NB4 (cell line): ENCODE measurements around the gene AIG1.

Source experiments
- DNase-seq: peaks from one replicate; pipeline ENCODE4 v3.0.0; 2010; ENCODE audit warnings: low read depth
- H3K4me3 ChIP-seq: one replicate; pipeline ENCODE4 v1.5.1; 2011; ENCODE audit warnings: mild to moderate bottlenecking, low read depth, low read length, moderate library complexity
- MAX ChIP-seq: IDR thresholded peaks from 2 replicates; pipeline ENCODE4 v1.6.1; 2011; ENCODE audit warnings: low read depth, low read length
- MYC ChIP-seq: IDR thresholded peaks from 2 replicates; pipeline ENCODE4 v1.6.1; 2011; ENCODE audit warnings: low read depth, low read length
- POLR2A ChIP-seq: IDR thresholded peaks from 2 replicates; pipeline ENCODE4 v1.6.1; 2011; ENCODE audit warnings: mild to moderate bottlenecking; ENCODE audit not compliant: insufficient read length; ENCODE audit errors: extremely low read depth
- TF ChIP-seq, protein P1 (sequence below): IDR thresholded peaks from one replicate; pipeline ENCODE4 v1.5.1; 2012; ENCODE audit warnings: low read depth, low read length

Gene AIG1

DNA sequence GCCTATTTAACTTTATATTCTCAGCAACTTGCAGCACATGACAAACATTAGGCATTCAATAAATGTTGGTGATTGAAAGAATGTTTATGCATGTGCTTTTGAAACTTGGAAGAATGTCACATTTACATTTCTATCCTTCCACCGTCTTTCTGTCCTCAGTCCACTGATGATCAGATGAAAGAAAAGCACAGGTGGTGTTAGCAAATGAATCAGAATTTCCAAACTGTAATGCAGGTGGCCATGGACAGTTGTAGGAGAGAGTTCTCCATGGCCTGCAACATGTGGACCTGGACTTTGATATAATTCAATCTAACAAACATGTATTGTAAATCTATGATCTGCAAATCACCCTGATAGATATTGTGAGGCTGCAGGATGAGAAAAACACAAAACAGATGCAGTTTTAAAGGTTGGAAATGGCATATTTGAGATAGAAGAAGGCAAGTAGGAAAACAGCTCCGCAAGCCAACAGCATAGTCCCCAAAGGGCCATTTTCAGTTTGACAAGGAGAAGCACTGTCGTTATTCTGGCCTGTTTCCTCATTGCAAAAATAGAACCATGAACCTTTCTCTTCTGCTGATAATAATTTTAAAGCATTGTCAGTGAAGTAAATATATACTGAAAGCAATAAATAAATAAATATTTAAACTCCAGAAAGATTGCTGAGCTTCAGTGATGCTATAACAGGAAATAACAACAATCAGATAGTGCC lies 119.4 kb downstream of the AIG1 start:
- TF ChIP-seq POLR2A (no peak), MAX (no peak), MYC (no peak)
- TF ChIP-seq, protein P1, sequence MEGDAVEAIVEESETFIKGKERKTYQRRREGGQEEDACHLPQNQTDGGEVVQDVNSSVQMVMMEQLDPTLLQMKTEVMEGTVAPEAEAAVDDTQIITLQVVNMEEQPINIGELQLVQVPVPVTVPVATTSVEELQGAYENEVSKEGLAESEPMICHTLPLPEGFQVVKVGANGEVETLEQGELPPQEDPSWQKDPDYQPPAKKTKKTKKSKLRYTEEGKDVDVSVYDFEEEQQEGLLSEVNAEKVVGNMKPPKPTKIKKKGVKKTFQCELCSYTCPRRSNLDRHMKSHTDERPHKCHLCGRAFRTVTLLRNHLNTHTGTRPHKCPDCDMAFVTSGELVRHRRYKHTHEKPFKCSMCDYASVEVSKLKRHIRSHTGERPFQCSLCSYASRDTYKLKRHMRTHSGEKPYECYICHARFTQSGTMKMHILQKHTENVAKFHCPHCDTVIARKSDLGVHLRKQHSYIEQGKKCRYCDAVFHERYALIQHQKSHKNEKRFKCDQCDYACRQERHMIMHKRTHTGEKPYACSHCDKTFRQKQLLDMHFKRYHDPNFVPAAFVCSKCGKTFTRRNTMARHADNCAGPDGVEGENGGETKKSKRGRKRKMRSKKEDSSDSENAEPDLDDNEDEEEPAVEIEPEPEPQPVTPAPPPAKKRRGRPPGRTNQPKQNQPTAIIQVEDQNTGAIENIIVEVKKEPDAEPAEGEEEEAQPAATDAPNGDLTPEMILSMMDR = no peak
- H3K4me3 ChIP-seq = no peak overlapping the region

GRCh38 chr6:143180826-143181225 lies 120.1 kb downstream of the AIG1 start:
- DNase-seq = no peak
- no peak overlapping the region for H3K4me3 ChIP-seq
- TF ChIP-seq, protein P1 = no peak

More for the DNA sequence above, 119.4 kb downstream of the AIG1 start:
- DNase-seq = no peak

DNA sequence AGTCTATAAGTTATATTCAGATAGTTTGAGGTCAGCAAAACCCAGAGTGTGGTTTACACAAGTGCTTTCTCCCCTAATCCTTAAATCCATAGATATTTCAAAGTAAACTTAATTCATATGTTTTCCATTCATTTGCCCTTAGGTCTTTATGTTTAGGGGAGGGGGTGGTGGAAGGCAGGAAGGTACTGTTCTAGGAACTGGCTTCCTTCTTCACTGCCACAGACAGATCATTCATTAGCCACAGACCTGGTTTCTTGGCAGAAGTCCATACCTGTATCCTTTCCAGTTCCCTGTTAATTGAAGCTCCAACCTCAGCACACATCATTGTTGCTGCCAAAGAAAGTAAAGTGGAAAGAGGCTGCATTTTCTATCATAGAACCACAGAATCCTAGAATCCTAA lies 123.0 kb downstream of the AIG1 start:
- no peak overlapping the region for H3K4me3 ChIP-seq
- no peak for DNase-seq
- no peak for TF ChIP-seq MAX
- no peak for TF ChIP-seq MYC
- TF ChIP-seq, protein P1 = no peak
- TF ChIP-seq POLR2A = no peak

GRCh38 chr6:143185288-143185687 lies 124.6 kb downstream of the AIG1 start:
- no peak for DNase-seq
- TF ChIP-seq, protein P1 = no peak
- no peak for TF ChIP-seq MYC
- no peak for TF ChIP-seq MAX
- no peak for TF ChIP-seq POLR2A
- no peak overlapping the region for H3K4me3 ChIP-seq

GRCh38 chr6:143187238-143187923 lies 126.7 kb downstream of the AIG1 start:
- H3K4me3 ChIP-seq = no peak overlapping the region
- DNase-seq = no peak
- no peak for TF ChIP-seq POLR2A
- TF ChIP-seq, protein P1 = no peak
- TF ChIP-seq MAX = no peak
- TF ChIP-seq MYC = no peak
